Left lobe of liver (tissue), 2 donors: Measurements from ENCODE around the gene GPN2. TPM values are rescaled to one million over a fixed set of nuclear protein-coding genes. Genes with fewer than 3 reads are reported as not detected.
"Not testable (repeated sequence)": the region's sequence is repeated elsewhere in the genome, so short reads cannot be mapped to it uniquely, and the experiment has no call there.

ENCODE experiments used
- ATAC-seq: fragments of 200-7000 bp; cut with Tn5 transposase; one replicate; pipeline ENCODE4 v1.9.1; 2020; ENCODE audit warnings: mild to moderate bottlenecking, moderate library complexity
- DNase-seq: peaks from one replicate; pipeline ENCODE4 v3.0.0-alpha.2; 2020; ENCODE audit warnings: low spot score
- total RNA-seq: library from RNA; stranded (reverse); gene quantifications from one replicate; pipeline ENCODE4 v1.2.1, GENCODE V29; 2021
- donor health status: DM: no; HTN: no; CAD: no; lungs with moderate emphysema.
- donor health status: DM: no; HTN: yes; CAD: no.

GPN2 gene
- total RNA-seq, 1 donor from 2014 or later, result 15.9 TPM

- ATAC-seq (peak; percentile 36), DNase-seq (no peak)
Measured at GRCh38 chr1:26907071-26907917, 17.2 kb upstream of the GPN2 start.

- ATAC-seq (no peak), DNase-seq (no peak)
Measured at GRCh38 chr1:26900815-26901511, 10.9 kb upstream of the GPN2 start.

- peak; percentile 91 for DNase-seq
- ATAC-seq, result peak; percentile 84
Measured at GRCh38 chr1:26900001-26900814, 10.1 kb upstream of the GPN2 start, which contains the start of gene GPATCH3. TSS of gene GPATCH3 (minus strand) at chr1:26900467. CDS start at chr1:26900442, 25 bp downstream.

- DNase-seq, result no peak
- ATAC-seq, result no peak
Measured at GRCh38 chr1:26897351-26897750, 7.3 kb upstream of the GPN2 start.

- no peak for DNase-seq
- no peak for ATAC-seq
Measured at GRCh38 chr1:26894263-26894662, 4.2 kb upstream of the GPN2 start.

- peak; percentile 46 for ATAC-seq
- no peak for DNase-seq
Measured at GRCh38 chr1:26890467-26890796, 349 bp upstream of the GPN2 start.

- no peak for DNase-seq
- no peak for ATAC-seq
Measured at GRCh38 chr1:26888231-26888630, 1.9 kb downstream of the GPN2 start.

GRCh38 chr1:26887125-26887524, 3.0 kb downstream of the GPN2 start:
- DNase-seq, result no peak
- no peak for ATAC-seq

- DNase-seq, result no peak
- no peak for ATAC-seq
Measured at GRCh38 chr1:26882696-26883463, 7.2 kb downstream of the GPN2 start.

GRCh38 chr1:26881611-26882010, 8.5 kb downstream of the GPN2 start:
- peak; percentile 18 for ATAC-seq
- DNase-seq, result not testable (repeated sequence)

GRCh38 chr1:26879793-26880192, 10.3 kb downstream of the GPN2 start:
- DNase-seq (no peak), ATAC-seq (no peak)

GRCh38 chr1:26877326-26877725, 12.8 kb downstream of the GPN2 start:
- ATAC-seq (no peak), DNase-seq (no peak)

- ATAC-seq, result no peak
- no peak for DNase-seq
Measured at GRCh38 chr1:26874896-26875295, 15.2 kb downstream of the GPN2 start.

- not testable (repeated sequence) for DNase-seq, ATAC-seq
Measured at GRCh38 chr1:26873097-26873496, 17.0 kb downstream of the GPN2 start.

GRCh38 chr1:26864610-26865480, 25.2 kb downstream of the GPN2 start:
- DNase-seq, result peak; percentile 98
- peak; percentile 96 for ATAC-seq

- DNase-seq, result no peak
- ATAC-seq, result no peak
Measured at GRCh38 chr1:26863685-26864077, 26.4 kb downstream of the GPN2 start.

GRCh38 chr1:26862781-26863684, 27.1 kb downstream of the GPN2 start, which contains the start of gene SFN:
TSS of gene SFN (plus strand) at chr1:26863149. CDS start at chr1:26863213, 64 bp downstream.
- DNase-seq (no peak), ATAC-seq (no peak)

GRCh38 chr1:26861889-26862378, 28.1 kb downstream of the GPN2 start:
- no peak for DNase-seq
- no peak for ATAC-seq
